GM23338 (cell line): ENCODE measurements around the gene CARD6. TPM values are rescaled to one million over a fixed set of nuclear protein-coding genes. Genes with fewer than 3 reads are reported as not detected.
"Not testable (repeated sequence)": the region's sequence is repeated elsewhere in the genome, so short reads cannot be mapped to it uniquely, and the experiment has no call there.

Source experiments
- ATAC-seq: fragments of 200-7000 bp; cut with Tn5 transposase; 3 replicates; pipeline ENCODE4 v1.9.1; 2020
- DNase-seq: peaks from one replicate; pipeline ENCODE4 v3.0.0-alpha.2; 2015; ENCODE audit warnings: low spot score
- H2AFZ ChIP-seq: fragments of 200-600 bp; sonication (generic); 2 replicates; pipeline ENCODE4 v1.8.0; 2016; ENCODE audit warnings: antibody characterized with exemption, mild to moderate bottlenecking, moderate library complexity
- H3F3A ChIP-seq: fragments of 200-600 bp; sonication (generic); replicated peaks from 2 replicates; pipeline ENCODE4 v1.8.0; 2017; ENCODE audit warnings: antibody characterized with exemption, mixed run types, low read depth
- H3K27ac ChIP-seq: fragments of 200-600 bp; sonication (generic); 2 replicates; pipeline ENCODE4 v1.6.1; 2016; ENCODE audit warnings: low read depth
- H3K27me3 ChIP-seq: fragments of 200-600 bp; sonication (generic); 2 replicates; pipeline ENCODE4 v1.8.0; 2016; ENCODE audit warnings: mild to moderate bottlenecking, mixed run types, moderate library complexity; ENCODE audit not compliant: insufficient read depth
- H3K36me3 ChIP-seq: fragments of 200-600 bp; sonication (generic); 2 replicates; pipeline ENCODE4 v1.8.0; 2016; ENCODE audit warnings: mild to moderate bottlenecking; ENCODE audit not compliant: insufficient read depth
- H3K4me1 ChIP-seq: fragments of 200-600 bp; sonication (generic); 2 replicates; pipeline ENCODE4 v1.8.0; 2016; ENCODE audit warnings: mild to moderate bottlenecking, moderate library complexity; ENCODE audit not compliant: insufficient read depth
- H3K4me2 ChIP-seq: fragments of 200-600 bp; sonication (generic); 2 replicates; pipeline ENCODE4 v1.7.1; 2017; ENCODE audit warnings: mixed run types
- H3K4me3 ChIP-seq: fragments of 200-600 bp; sonication (generic); 2 replicates; pipeline ENCODE4 v1.6.1; 2016; ENCODE audit warnings: mixed run types
- H3K79me2 ChIP-seq: fragments of 200-600 bp; sonication (generic); replicated peaks from 2 replicates; pipeline ENCODE4 v1.8.0; 2017; ENCODE audit warnings: mild to moderate bottlenecking; ENCODE audit not compliant: insufficient read depth
- H3K9me2 ChIP-seq: fragments of 200-600 bp; sonication (generic); 2 replicates; pipeline ENCODE4 v1.8.0; 2017; ENCODE audit not compliant: insufficient read depth
- H4K20me1 ChIP-seq: fragments of 200-600 bp; sonication (generic); replicated peaks from 2 replicates; pipeline ENCODE4 v1.8.0; 2017; ENCODE audit warnings: mild to moderate bottlenecking; ENCODE audit not compliant: insufficient read depth
- H3K27ac Mint-ChIP-seq: 2 replicates; pipeline ENCODE4 v1.8.0; 2020; ENCODE audit warnings: inconsistent platforms, mild to moderate bottlenecking, moderate library complexity, mixed read lengths
- H3K27me3 Mint-ChIP-seq: 3 replicates; pipeline ENCODE4 v1.8.0; 2022; ENCODE audit warnings: low read depth, mild to moderate bottlenecking, moderate library complexity, mixed read lengths, inconsistent platforms; ENCODE audit not compliant: insufficient read depth, poor library complexity
- H3K36me3 Mint-ChIP-seq: 3 replicates; pipeline ENCODE4 v1.8.0; 2021; ENCODE audit warnings: low read depth, mild to moderate bottlenecking, inconsistent platforms, moderate library complexity, mixed read lengths
- H3K4me1 Mint-ChIP-seq: 3 replicates; pipeline ENCODE4 v1.8.0; 2020; ENCODE audit warnings: mild to moderate bottlenecking, inconsistent platforms, mixed read lengths
- H3K4me3 Mint-ChIP-seq: 3 replicates; pipeline ENCODE4 v1.8.0; 2021; ENCODE audit warnings: moderate library complexity, mild to moderate bottlenecking, inconsistent platforms, mixed read lengths
- H3K9me3 Mint-ChIP-seq: 3 replicates; pipeline ENCODE4 v1.8.0; 2020; ENCODE audit warnings: moderate library complexity, mild to moderate bottlenecking, inconsistent platforms, mixed read lengths
- CREB1 ChIP-seq: fragments of 250-450 bp; sonication (Bioruptor Pico); IDR thresholded peaks from 2 replicates; pipeline ENCODE4 v1.5.0; 2020; ENCODE audit warnings: low read depth, mild to moderate bottlenecking, moderate library complexity
- CTCF ChIP-seq, 2 experiments: fragments of 200-600 bp in 1 of 2; sonication (generic) in 1 of 2; conservative IDR thresholded peaks; 2 replicates each; pipeline versions ENCODE4 v1.5.1 to v1.6.1; 2016 to 2017; ENCODE audit warnings: antibody characterized with exemption in 2 of 2, low read depth in 2 of 2, mild to moderate bottlenecking in 2 of 2, moderate library complexity in 1 of 2
- JUNB ChIP-seq: IDR thresholded peaks from one replicate; pipeline ENCODE4 v1.6.1; 2016; ENCODE audit warnings: antibody characterized with exemption; ENCODE audit not compliant: unreplicated experiment
- NANOG ChIP-seq: IDR thresholded peaks from 2 replicates; pipeline ENCODE4 v1.6.1; 2016; ENCODE audit warnings: antibody characterized with exemption, borderline replicate concordance
- POLR2AphosphoS5 ChIP-seq: IDR thresholded peaks from 2 replicates; pipeline ENCODE4 v1.6.1; 2016; ENCODE audit warnings: antibody characterized with exemption, low read depth
- STAT1 ChIP-seq: IDR thresholded peaks from one replicate; pipeline ENCODE4 v1.6.1; 2016; ENCODE audit warnings: antibody characterized with exemption; ENCODE audit not compliant: unreplicated experiment
- ZNF114 ChIP-seq: fragments of 250-450 bp; sonication (Bioruptor Pico); IDR thresholded peaks from 2 replicates; pipeline ENCODE4 v1.5.0; 2020; ENCODE audit warnings: mild to moderate bottlenecking, moderate library complexity
- ZNF331 ChIP-seq: fragments of 250-450 bp; sonication (Bioruptor Pico); IDR thresholded peaks from 2 replicates; pipeline ENCODE4 v1.5.0; 2020; ENCODE audit warnings: low read depth, mild to moderate bottlenecking, moderate library complexity
- ZNF462 ChIP-seq: fragments of 250-450 bp; sonication (Bioruptor Pico); IDR thresholded peaks from 2 replicates; pipeline ENCODE4 v1.5.0; 2020; ENCODE audit warnings: mild to moderate bottlenecking, moderate library complexity
- polyA plus RNA-seq: library from polyadenylated mRNA; unstranded; fragments of >200 nt; fragmentation: Nextera tagmentation; extraction: Ambion mirVana; gene quantifications from 2 replicates; pipeline ENCODE4 v1.2.1, GENCODE V29; 2016
- total RNA-seq: library from RNA; depleted of rRNA; stranded (reverse); fragments of >200 nt; shearing (Covaris generic); gene quantifications from 2 replicates; pipeline ENCODE4 v1.2.3, GENCODE V29; 2014

Gene CARD6
- total and polyA plus RNA-seq, 2 experiments from 2014 or later: 0.32 to 0.45 TPM

GRCh38 chr5:40871177-40871576, 30.0 kb downstream of the CARD6 start:
- H3F3A ChIP-seq: no peaks in the 10 kb centered on the region
- H3K4me2 ChIP-seq: peak overlapping the region; percentile 22; the same call in 1 of the 2 replicates
- H3K27me3 ChIP-seq: no peaks in the 10 kb centered on the region
- no peaks in the 10 kb centered on the region for H3K36me3 ChIP-seq
- no peaks in the 10 kb centered on the region for H3K79me2 ChIP-seq
- H3K4me1 Mint-ChIP-seq: peaks cover 9% of the 10 kb centered on the region
- H3K27me3 Mint-ChIP-seq: peaks cover 4% of the 10 kb centered on the region
- peak overlapping the region; percentile 41; the same call in 1 of the 2 replicates for H3K27ac Mint-ChIP-seq
- H3K4me3 Mint-ChIP-seq: 0 out of 3 replicates have a peak overlapping the region, but pooled peaks have one; percentile 12
- ATAC-seq: peak; percentile 75
- H3K9me3 Mint-ChIP-seq: peaks cover 14% of the 10 kb centered on the region
- no peak overlapping the region for H3K27ac ChIP-seq
- peak; percentile 36 for DNase-seq
- H3K36me3 Mint-ChIP-seq: peaks cover 9% of the 10 kb centered on the region; the same call in 2 of the 3 replicates
- H2AFZ ChIP-seq: no peak overlapping the region
- H3K9me2 ChIP-seq: no peaks in the 10 kb centered on the region
- H3K4me1 ChIP-seq: 0 out of 2 replicates have a peak, but pooled peaks cover 6% of the 10 kb centered on the region
- H4K20me1 ChIP-seq: no peaks in the 10 kb centered on the region
- H3K4me3 ChIP-seq: no peak overlapping the region
- no peak for TF ChIP-seq CTCF (conservative IDR thresholded peaks at IDR 0.05; ENCODE audit: low read depth in 2 of 2)
- TF ChIP-seq POLR2AphosphoS5: no peak
- TF ChIP-seq ZNF114 (CRISPR knock-in tag): no peak
- no peak for TF ChIP-seq ZNF331 (CRISPR knock-in tag)
- no peak for TF ChIP-seq CREB1 (CRISPR knock-in tag)
- TF ChIP-seq NANOG: no peak
- no peak for TF ChIP-seq STAT1
- no peak for TF ChIP-seq JUNB
- TF ChIP-seq ZNF462 (CRISPR knock-in tag): no peak

GRCh38 chr5:40872253-40872652, 31.1 kb downstream of the CARD6 start:
- DNase-seq, H3K4me3 ChIP-seq, H3K4me1 Mint-ChIP-seq: not testable (repeated sequence)

More at GRCh38 chr5:40872253-40872652, 31.1 kb downstream of the CARD6 start:
- peaks cover 14% of the 10 kb centered on the region for H3K36me3 Mint-ChIP-seq
- H3K9me2 ChIP-seq, H3K4me1 ChIP-seq, H2AFZ ChIP-seq, H3K36me3 ChIP-seq, H3K79me2 ChIP-seq, H3K27me3 ChIP-seq, H3K27me3 Mint-ChIP-seq, H3K27ac ChIP-seq, H4K20me1 ChIP-seq, H3K4me3 Mint-ChIP-seq, H3K4me2 ChIP-seq, ATAC-seq, H3F3A ChIP-seq: not testable (repeated sequence)
- peaks cover 21% of the 10 kb centered on the region for H3K9me3 Mint-ChIP-seq
- H3K27ac Mint-ChIP-seq: peak overlapping the region; percentile 51; the same call in 1 of the 2 replicates
